ENCODE results near the gene ASCC3.
"Not testable (repeated sequence)": the region's sequence is repeated elsewhere in the genome, so short reads cannot be mapped to it uniquely, and the experiment has no call there.

The ASCC3 gene

GRCh38 chr6:100796049-100796823 is 84.9 kb downstream of the ASCC3 start:
- DNase-seq: no peak

- DNase-seq: no peak
These were observed 91.0 kb downstream of the ASCC3 start for GRCh38 chr6:100790084-100790483.

GRCh38 chr6:100785982-100786381 is 95.1 kb downstream of the ASCC3 start:
- no peak for DNase-seq

GRCh38 chr6:100780648-100781047 is 100.5 kb downstream of the ASCC3 start:
- DNase-seq: no peak

GRCh38 chr6:100775667-100776066 is 105.5 kb downstream of the ASCC3 start:
- no peak for DNase-seq

- DNase-seq: no peak
These were observed 106.4 kb downstream of the ASCC3 start for GRCh38 chr6:100774681-100775080.

- no peak for DNase-seq
These were observed 112.2 kb downstream of the ASCC3 start for GRCh38 chr6:100768816-100769351.

- DNase-seq: no peak
These were observed 117.4 kb downstream of the ASCC3 start for GRCh38 chr6:100763617-100764241.

- no peak for DNase-seq
These were observed 119.3 kb downstream of the ASCC3 start for GRCh38 chr6:100761841-100762240.

GRCh38 chr6:100758386-100758785 is 122.7 kb downstream of the ASCC3 start:
- not testable (repeated sequence) for DNase-seq

- DNase-seq: no peak
These were observed 127.7 kb downstream of the ASCC3 start for GRCh38 chr6:100753421-100753820.

- DNase-seq: no peak
These were observed 129.5 kb downstream of the ASCC3 start for GRCh38 chr6:100751590-100751989.

- no peak for DNase-seq
These were observed 135.6 kb downstream of the ASCC3 start for GRCh38 chr6:100745419-100746041.

GRCh38 chr6:100740439-100740838 is 140.7 kb downstream of the ASCC3 start:
- DNase-seq: no peak

GRCh38 chr6:100737720-100738119 is 143.4 kb downstream of the ASCC3 start:
- DNase-seq: not testable (repeated sequence)

- DNase-seq: no peak
These were observed 149.7 kb downstream of the ASCC3 start for GRCh38 chr6:100731411-100731810.

- DNase-seq: no peak
These were observed 150.8 kb downstream of the ASCC3 start for GRCh38 chr6:100730001-100730980.

- DNase-seq: no peak
These were observed 154.5 kb downstream of the ASCC3 start for GRCh38 chr6:100726666-100727065.

- DNase-seq: no peak
These were observed 156.4 kb downstream of the ASCC3 start for GRCh38 chr6:100724696-100725095.

- DNase-seq: no peak
These were observed 156.9 kb downstream of the ASCC3 start for GRCh38 chr6:100724222-100724621.

- no peak for DNase-seq
These were observed 159.9 kb downstream of the ASCC3 start for GRCh38 chr6:100721256-100721655.

GRCh38 chr6:100719883-100720682 is 161.0 kb downstream of the ASCC3 start:
- no peak for DNase-seq
